ENCODE measurements around the gene PCK2.
A peak's percentile ranks its signal among the peaks of the same experiment; 100 is the strongest.

The PCK2 gene

GRCh38 chr14:24077086-24077485 is 17.0 kb upstream of the PCK2 start:
- no peak for FAIRE-seq

GRCh38 chr14:24078146-24078545 is 16.0 kb upstream of the PCK2 start:
- FAIRE-seq: no peak

GRCh38 chr14:24079491-24080141 is 14.5 kb upstream of the PCK2 start:
- FAIRE-seq: peak; percentile 73

- no peak for FAIRE-seq
Observed at GRCh38 chr14:24080142-24080530, 14.0 kb upstream of the PCK2 start.

- FAIRE-seq: no peak
Observed at GRCh38 chr14:24080888-24081738, 13.0 kb upstream of the PCK2 start.

- FAIRE-seq: no peak
Observed at GRCh38 chr14:24081739-24082211, 12.3 kb upstream of the PCK2 start.

- FAIRE-seq: no peak
Observed at GRCh38 chr14:24082411-24083080, 11.6 kb upstream of the PCK2 start.

GRCh38 chr14:24083462-24083861 is 10.6 kb upstream of the PCK2 start:
- FAIRE-seq: no peak

GRCh38 chr14:24084440-24084839 is 9.7 kb upstream of the PCK2 start:
- FAIRE-seq: no peak

GRCh38 chr14:24085215-24085614 is 8.9 kb upstream of the PCK2 start:
- no peak for FAIRE-seq

GRCh38 chr14:24086193-24086955 is 7.7 kb upstream of the PCK2 start:
- no peak for FAIRE-seq

GRCh38 chr14:24087004-24087403 is 7.1 kb upstream of the PCK2 start:
- no peak for FAIRE-seq

GRCh38 chr14:24088095-24088494 is 6.0 kb upstream of the PCK2 start:
- FAIRE-seq: no peak

GRCh38 chr14:24089890-24090289 is 4.2 kb upstream of the PCK2 start:
- no peak for FAIRE-seq

GRCh38 chr14:24092110-24092504 is 2.0 kb upstream of the PCK2 start:
- no peak for FAIRE-seq

- FAIRE-seq: no peak
Observed at GRCh38 chr14:24092505-24093206, 1.5 kb upstream of the PCK2 start.

GRCh38 chr14:24093207-24093900 is 757 bp upstream of the PCK2 start:
- no peak for FAIRE-seq

GRCh38 chr14:24094841-24095270 is 745 bp downstream of the PCK2 start:
- FAIRE-seq: no peak

- FAIRE-seq: no peak
Observed at GRCh38 chr14:24095271-24096068, 1.4 kb downstream of the PCK2 start.

- no peak for FAIRE-seq
Observed at GRCh38 chr14:24096545-24097181, 2.6 kb downstream of the PCK2 start.

All from islet of Langerhans (tissue), 1 donor.